Smooth muscle cell of the umbilical artery (primary cell): ENCODE data around the gene RAB28. TPM values are rescaled to one million over a fixed set of nuclear protein-coding genes. Genes with fewer than 3 reads are reported as not detected.

Experiments used
- total RNA-seq: library from RNA; depleted of rRNA; stranded (reverse); fragments of >200 nt; gene quantifications from 2 replicates; pipeline ENCODE4 v1.2.3, GENCODE V29; 2014

Gene RAB28
- 13.1 and 17.2 TPM in 2 replicates for total RNA-seq

DNA sequence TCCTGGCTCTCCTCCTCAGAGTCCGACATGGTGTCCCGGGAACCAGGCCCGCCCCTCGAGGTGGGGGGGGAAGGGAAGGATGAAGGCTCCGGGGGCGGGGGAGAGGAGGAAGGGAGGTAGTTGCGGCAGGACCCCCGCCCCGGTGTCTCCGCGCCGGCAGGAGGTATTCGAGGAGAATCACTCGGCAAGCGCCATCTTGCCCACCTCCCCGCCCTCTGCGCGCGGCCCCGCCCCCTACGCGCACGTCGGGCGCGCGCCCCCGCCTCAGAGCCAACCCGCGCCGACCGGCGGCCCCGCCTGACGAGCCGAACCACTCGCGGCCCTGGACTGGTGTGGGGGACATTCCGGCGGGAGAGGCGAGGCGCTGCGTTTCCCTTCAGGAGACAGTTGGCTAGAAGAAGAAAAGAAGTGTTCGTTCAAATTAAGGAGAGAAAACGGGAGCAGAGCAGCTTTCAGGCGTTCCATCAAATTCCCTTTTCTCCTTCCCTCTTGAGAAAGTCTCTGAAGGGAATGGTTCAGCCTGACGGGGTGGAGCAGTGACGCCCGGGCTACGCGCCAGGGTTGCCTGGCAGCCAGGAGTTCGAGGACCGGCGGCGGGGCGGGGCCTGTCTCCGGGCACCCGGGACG, at the start of gene RAB28:
Gene RAB28, minus strand, starts transcription at position 219 of the 627 bp plus-strand sequence.

Other genes starting within 250 kb of the RAB28 start
- gene NKX3-2, start 60.2 kb upstream of the RAB28 start, total RNA-seq: under 0.01 TPM in 1 of 2 replicates, not detected in the other
- 30.0 and 45.7 TPM in 2 replicates for gene BOD1L1, start 143.4 kb upstream of the RAB28 start, total RNA-seq